HG03064 (cell line): Measurements from ENCODE around the gene PHC3.
A peak's percentile ranks its signal among the peaks of the same experiment; 100 is the strongest.
"Not testable (repeated sequence)": the region's sequence is repeated elsewhere in the genome, so short reads cannot be mapped to it uniquely, and the experiment has no call there.

ENCODE experiments used
- ATAC-seq: cut with Tn5 transposase; IDR thresholded peaks from one replicate; pipeline ENCODE4 v1.9.1; 2021; ENCODE audit warnings: low read depth; ENCODE audit not compliant: unreplicated experiment

The PHC3 gene

DNA sequence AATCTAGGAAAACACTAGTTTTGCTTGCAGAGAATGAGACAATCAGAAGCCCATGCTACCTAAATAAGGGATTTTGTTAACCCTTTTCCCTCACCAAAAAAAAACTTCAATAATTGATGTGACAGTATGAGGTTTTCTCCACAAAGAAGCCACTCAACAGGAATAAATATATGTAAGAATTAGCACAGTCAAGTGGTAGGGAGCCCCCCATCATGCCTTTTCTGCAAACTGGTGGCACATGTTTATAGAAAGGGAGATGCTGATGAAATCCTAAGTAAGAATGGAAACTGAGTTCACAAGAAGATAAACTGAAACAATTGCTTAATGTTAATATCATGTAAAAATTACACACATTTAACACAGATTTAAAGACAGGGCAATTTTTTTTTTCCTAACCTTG, 51.0 kb downstream of the PHC3 start:
- no peak for ATAC-seq

DNA sequence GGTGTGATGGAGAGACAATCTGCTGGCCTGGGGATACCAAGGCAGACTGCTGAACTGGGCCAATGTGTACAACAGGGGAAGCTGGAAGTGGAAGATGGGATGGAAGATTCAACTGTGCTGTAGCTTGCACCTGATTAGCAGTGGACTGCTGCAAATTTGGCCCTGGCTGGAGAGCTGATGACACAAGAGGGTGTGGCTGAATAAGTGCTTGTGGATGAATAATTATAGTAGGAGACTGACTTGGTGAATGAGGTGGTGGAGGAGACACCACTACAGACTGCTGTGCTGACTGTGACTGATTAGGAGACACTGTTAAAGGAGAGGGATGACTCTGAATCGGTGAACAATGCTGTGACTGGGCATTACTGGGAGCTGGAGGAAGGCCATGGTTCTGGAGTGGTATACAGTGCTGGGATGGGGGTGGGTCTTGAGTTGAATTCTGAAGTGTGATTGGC, 52.5 kb downstream of the PHC3 start:
- ATAC-seq = peak; percentile 43

DNA sequence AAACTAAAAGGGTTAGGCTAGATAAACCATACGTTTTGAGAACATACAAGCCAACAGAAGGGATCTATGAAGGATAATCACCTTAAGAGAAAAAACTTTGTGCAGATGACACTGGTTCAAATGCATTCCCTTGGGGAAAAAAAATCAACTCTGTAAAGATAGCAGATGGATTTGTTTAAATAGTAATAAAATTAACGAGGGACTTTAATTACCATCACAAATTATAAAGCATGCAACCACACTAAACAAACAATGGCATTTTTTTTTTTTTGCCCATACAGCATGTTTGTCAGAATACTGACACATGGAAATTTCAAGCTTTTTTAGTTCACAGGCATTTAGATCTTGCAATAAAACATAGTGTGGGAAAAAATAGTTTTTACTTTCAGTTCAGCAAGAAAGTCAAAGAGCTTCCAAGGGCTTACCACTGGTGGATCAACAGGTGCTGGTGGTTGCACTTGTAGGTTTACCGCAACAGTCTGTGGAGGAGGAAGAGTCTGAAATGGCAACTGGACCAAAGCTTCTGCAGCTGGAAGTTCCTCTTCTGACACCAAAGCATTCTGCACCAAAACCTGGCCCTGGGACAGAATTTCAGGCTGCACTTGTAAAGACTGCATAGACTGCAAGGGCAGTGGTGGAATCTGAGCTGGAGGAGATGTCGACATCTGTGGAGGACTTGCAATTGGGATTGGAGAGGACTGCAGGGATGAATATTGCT, 53.1 kb downstream of the PHC3 start:
- peak; percentile 90 for ATAC-seq

DNA sequence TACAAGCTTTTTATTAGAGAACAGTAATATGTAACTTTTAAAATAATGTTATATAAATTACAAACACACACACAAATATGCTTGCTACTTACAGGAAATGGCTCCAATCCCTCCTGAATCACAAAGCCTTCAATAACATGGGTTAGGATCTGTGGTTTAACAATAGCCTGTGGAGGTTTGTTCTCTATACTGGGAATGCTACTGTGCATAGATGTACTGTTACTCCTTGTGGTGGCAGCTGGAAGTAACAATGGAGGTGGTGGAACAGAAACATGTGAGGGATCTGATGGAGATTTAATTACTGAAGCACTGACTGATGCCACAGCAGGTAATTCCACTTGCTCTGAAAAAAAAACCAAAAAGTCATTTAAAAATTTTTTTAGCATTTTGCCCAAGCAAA, 64.4 kb downstream of the PHC3 start:
- no peak for ATAC-seq

DNA sequence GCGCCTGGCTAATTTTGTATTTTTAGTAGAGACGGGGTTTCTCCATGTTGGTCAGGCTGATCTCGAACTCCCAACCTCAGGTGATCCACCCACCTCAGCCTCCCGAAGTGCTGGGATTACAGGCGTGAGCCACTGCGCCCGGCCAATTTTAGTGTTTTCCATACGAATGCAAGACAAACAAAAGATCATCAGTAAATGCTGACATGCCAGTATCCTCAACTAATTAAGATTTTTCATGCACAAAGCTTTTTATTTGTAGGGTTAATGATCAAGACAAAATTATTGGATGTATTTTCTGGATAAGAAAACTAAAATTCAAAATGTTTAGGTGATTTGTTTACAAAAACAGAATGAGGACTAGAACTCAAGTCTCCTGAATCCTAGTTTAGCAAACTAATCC, 67.4 kb downstream of the PHC3 start:
- ATAC-seq = not testable (repeated sequence)

DNA sequence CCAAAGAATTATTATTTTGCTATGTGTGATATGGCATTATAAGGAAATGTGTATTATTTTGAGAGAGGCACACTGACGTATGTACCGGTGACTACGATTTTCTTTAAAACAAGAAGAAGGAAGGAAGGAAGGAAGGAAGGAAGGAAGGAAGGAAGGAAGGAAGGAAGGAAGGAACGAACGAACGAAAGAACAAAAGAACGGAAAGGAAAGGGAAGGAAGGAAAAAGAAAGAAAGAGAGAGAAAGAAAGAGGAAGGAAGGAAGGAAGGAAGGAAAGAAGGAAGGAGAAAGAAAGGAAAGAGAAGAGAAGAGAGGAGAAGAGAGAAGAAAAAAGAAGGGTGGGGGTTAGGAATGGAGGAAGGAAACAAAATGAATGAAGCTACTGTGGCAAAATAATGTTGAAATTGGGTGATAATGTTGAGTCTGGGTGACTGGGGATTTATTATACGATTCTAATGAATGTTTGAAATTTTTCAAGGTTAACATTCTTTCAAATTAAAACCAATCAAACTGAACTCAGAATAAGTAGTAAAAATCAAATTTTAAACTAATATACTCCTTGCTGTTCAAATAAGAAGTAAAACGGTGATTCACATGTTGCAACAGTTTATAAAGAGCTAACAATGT, 70.3 kb downstream of the PHC3 start:
- no peak for ATAC-seq

DNA sequence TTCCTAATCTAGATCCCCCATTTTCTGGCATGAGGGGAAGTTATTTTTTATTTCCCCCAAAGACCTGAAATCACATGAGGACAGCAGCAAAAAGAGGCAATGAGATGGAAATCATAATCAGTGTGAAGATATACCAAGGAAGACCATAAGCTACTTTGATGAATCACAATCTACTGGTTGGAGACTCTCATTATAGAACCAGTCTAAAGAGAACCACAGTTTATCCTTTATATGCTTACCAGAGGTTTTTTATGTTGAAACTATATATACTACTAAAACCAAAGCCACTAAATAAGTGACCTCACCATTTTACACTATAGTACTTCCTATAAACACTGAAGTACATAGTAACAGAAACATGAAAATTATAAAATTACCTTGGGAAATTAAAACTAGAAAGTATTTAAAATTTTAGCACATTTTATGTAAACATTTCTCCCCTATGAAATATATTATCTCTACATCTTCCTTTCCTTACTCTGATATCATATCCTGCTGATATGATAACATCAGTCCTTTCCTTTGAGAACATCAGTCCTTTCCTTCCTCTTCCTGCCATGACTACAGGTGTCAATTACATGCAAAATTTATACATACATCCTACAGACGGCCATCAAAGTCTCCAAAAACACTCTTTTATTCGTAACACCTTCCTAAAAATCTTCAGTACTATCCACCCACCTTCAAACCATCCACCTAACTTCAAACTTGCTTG, 71.8 kb downstream of the PHC3 start:
- ATAC-seq = no peak

DNA sequence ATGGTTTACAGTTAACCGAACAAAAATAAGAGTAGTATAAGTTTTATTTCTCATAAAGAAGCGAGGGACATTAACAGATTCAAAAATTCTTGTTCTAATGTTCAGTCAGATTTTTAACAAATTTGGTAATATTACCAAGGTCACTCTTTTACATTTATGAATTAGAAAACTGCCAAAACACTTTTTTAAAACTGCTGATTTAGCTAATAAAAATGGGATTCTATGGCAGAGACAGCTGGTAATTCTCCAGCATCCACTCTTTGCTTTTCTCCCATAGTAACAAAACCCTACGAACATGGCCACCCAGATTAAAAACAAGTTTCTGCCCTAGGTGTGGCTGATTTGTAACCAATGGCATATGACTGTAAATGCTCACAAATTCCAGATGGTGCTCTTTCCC, 72.6 kb downstream of the PHC3 start:
- ATAC-seq = no peak

DNA sequence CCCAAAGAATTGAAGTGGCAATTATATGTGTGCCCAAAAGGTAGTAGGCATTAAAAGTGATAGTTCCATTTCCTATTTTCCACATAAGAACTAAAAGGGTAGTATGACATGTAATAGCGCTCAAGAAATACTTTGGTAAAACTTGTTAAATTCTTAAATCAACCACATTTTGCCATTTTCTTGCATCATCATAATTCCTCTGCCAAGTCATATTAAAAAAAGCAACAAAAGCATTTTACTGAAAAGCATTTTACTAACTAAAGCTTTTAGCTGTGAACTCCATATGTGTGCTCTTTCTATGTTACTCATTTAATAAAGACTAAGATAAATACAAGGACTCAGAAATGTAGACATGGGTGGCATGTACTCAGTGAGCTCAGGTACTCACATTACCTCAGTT, 73.6 kb downstream of the PHC3 start:
- no peak for ATAC-seq

DNA sequence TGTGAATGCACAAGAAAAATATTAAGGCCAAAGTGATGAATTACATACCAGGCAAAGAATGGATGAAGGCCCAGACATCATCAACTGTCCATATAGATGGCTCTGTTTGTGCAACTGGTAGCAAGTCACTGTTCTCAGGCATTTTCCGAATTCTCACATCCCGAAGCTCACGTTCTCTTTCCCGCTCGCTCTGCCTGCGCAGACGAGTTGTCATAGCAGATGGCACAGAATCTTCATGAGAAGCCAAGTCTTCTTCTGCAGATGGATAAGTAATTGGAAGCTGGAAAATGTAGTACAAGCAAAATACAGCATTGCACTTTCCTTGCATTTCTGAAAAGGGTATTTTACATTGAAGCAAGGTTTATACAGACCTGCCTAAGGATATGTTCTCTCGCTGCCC, 79.1 kb downstream of the PHC3 start:
- ATAC-seq = no peak

DNA sequence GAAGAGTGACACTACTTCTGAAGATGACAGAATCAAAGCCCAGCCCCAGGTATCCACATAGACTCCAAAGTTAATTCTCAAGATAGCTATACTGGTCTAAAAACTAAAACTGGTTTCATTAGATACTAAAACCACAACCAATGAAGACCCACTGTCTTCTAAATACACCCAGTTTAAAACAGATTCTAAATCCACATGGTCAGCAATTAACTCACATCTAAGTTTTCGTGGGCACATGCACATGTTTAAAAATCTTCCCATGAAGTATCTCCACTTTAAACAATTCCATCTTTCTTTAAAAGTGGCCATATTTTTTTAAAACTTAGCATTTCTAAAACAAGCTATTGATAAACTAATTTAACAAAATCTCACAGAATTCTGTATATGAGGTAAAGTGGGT, 80.6 kb downstream of the PHC3 start:
- ATAC-seq = no peak

DNA sequence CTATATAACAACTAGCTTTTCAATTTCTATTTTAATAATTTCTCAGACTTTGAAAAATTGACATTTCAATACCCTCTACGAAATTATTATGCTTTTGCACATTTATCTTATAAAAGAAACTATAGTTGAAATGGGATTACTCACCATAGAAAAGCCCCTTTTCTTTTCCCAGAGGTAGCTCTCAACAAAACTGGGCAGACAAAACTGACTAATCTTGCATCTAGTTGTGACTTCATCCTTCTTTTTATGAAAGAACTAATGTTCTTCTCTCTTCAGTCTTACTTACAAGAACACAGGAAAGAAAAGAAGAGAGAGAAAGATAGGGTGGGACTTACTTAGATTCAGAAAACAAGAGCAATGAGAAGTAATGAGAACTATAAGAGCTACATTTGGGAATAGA, 82.8 kb downstream of the PHC3 start:
- no peak for ATAC-seq

DNA sequence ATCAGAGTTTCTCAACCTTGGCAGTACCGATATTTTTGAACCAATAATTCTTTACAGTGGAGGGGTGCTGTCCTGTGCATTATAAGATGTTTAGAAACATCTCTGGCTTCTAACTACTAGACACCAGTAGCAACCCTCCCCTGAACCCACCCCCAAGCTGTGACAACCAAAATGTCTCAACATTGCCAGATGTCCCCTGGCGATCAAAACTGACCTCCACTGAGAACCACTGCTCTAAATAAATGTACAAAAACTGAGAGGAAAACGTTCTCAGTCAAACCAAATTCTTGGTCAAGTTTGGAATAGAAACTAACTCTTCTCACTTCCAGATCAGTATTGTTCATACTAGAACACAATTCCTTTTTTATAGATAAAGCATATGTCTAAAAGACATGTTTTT, 85.2 kb downstream of the PHC3 start:
- no peak for ATAC-seq

DNA sequence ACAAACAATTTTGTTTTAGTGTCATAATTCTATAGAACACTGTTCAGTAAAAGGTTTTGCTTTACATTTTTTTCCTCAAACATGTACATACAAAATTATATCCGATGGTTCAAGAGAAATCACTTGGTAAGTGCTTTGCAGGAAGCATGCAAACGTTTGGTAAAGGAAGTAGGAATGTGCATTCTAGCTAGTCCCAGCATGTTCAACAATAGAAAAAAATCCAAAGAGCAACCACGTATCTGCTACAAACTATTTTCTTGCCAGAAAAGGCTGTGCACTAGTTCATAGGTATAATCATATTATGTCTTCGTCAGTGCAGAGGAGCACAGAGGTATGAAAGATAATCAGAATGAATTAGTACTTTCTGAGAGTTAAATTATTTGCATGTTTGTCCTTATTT, 85.8 kb downstream of the PHC3 start:
- no peak for ATAC-seq

DNA sequence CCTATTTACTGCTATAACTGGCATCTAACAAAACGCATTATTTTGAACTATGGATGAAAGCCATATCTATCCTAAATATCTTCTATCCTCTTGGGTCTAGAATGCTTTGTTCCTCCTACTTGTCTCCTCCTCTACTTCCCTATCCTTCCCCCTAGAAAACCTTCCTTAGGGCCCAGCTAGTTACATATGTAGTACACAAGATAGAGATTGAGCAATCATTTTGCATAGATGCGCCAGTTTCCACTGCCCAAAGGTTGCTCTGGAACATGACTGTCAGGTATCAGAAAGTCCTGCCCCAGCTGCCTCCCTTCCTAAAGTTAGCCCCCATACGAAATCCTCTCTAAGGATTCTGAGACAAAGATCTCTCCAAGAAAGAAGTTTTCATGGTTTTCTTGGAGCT, 88.6 kb downstream of the PHC3 start:
- no peak for ATAC-seq

DNA sequence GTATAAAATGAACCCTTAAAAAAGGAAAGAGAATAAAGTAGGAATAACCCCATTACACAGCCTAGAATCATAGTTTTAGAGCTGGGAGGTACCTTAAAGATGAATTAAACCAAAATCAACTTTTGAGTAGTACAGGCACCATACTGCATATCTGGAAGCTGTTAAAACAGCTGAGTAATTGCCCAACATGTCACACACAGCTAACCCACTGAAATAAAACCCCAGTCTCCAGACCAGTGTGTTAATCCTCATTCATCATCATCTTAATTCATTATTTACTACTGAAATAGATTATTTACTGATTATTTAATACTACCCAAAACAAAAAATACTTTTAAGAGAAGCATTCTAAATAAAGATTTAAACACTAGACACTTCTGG, 90.9 kb downstream of the PHC3 start:
- no peak for ATAC-seq

DNA sequence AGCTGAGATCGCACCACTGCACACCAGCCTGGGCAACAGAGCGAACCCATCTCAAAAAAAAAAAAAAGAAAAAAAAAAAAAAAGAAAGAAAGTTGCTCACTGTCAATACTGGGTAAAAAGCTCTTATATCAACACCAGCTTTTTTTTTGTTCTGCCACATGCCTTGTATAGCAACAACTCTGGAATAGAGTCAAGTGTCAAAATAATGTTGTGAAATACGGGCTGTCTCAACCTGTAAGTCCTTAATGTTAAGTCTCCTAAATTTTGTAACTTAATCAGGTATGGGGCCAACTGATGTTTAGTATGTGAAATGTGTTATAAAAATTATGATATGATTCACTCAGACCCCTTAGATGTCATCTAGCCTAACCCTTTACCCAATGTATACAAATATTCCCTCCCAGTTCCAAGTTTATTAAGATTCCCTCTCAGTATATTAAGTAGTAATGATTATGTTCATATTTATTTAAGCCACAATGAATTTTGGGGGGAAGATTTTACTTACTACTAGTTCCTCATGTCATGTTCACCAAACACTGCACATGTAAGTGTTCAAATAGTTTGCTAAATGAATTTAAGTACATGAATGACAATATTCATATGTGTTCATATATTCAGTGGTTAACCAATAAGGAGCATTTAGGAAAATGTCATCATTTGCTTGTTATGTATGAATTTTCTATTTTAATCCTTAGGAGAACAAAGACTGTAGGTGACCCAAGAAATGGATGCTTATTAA, 91.5 kb downstream of the PHC3 start:
- ATAC-seq = no peak

DNA sequence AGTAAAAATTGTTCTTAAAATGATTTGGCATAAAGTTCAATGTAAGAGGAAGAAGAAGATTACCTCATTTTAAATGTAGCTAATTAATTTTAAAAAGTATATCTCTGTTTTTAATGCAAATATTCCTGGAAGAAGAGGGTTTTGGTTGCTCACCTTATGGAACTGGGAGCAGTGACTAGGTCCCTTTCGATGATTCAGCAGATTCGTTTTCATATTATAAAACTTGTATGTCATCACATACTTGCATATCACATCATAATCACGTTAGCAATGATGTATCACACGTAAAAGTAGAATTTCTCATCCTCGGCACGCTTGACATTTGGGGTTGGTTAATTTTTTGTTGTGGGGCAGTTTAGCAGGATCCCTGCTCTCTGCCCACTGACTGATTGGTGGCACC, 96.1 kb downstream of the PHC3 start:
- no peak for ATAC-seq

DNA sequence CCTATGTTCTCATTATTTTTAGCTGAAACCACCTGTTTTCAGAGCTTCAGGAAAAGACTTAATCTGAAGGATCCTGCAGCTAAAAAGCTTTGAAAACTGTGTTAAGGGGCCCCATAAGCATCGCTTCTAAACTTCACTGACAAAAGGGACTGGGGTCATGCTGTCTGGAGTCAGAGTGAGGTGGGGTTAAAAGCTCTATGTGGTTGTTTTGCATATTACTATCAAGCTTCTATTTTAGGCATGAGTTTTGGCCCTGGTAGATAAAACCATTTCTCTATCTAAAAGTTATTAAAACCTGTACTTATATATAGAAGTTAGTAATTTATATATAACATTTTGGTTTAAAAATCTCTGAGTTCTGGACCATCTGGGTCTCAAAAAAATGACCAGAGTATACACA, 98.2 kb downstream of the PHC3 start:
- ATAC-seq = no peak

DNA sequence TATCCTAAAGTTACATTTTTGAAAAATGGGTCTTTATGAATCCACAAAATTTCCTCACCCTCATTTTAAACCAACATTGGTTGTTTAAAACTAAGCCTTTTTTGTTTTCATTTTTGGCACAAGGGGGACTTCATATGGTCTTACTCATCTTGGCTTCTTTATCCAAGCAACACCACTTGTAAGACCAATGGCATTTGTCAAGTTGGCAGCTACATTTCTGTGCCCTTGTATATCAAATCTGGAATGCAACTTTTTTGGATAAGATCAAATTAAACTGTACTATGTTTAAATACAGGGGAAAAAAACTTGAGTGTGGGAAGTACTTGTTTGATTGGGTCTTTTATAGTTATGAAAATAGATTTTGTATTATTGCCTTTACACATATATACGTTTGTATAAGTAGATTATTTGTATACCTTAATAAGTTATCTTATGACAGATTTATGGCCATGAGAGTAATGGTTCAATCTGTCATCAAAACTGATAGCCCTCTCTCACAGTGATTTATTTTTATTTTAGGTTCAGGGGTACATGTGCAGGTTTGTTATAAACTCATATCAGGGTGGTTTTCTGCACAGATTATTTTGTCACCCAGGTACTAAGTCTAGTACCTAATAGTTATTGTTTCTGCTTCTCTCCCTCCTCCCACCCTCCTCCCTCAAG, 100.3 kb downstream of the PHC3 start:
- no peak for ATAC-seq

DNA sequence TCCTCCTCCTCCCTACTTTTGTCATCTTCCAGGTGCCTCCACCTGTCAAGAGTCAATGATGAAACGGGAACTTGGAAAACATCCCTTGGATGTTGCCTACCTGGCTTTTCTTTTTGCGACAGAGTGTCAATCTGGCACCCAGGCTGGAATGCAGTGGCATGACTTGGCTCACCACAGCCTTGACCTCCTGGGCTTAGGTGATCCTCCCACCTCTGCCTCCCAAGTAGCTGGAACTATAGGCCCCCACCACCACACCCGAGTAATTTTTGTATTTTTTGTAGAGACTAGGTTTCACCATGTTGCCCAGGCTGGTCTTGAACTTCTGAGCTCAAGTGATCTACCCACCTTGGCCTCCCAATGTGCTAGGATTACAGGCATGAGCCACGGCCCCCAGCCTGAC, 100.9 kb downstream of the PHC3 start:
- ATAC-seq = no peak
